GM12872 (cell line): ENCODE measurements around the gene CCL24.

Experiments used
- TF ChIP-seq, protein P1 (sequence below): IDR thresholded peaks from 3 replicates; pipeline ENCODE4 v1.5.1; 2011; ENCODE audit warnings: low read depth, mild to moderate bottlenecking, low read length, moderate library complexity; ENCODE audit not compliant: insufficient read depth

The CCL24 gene

DNA sequence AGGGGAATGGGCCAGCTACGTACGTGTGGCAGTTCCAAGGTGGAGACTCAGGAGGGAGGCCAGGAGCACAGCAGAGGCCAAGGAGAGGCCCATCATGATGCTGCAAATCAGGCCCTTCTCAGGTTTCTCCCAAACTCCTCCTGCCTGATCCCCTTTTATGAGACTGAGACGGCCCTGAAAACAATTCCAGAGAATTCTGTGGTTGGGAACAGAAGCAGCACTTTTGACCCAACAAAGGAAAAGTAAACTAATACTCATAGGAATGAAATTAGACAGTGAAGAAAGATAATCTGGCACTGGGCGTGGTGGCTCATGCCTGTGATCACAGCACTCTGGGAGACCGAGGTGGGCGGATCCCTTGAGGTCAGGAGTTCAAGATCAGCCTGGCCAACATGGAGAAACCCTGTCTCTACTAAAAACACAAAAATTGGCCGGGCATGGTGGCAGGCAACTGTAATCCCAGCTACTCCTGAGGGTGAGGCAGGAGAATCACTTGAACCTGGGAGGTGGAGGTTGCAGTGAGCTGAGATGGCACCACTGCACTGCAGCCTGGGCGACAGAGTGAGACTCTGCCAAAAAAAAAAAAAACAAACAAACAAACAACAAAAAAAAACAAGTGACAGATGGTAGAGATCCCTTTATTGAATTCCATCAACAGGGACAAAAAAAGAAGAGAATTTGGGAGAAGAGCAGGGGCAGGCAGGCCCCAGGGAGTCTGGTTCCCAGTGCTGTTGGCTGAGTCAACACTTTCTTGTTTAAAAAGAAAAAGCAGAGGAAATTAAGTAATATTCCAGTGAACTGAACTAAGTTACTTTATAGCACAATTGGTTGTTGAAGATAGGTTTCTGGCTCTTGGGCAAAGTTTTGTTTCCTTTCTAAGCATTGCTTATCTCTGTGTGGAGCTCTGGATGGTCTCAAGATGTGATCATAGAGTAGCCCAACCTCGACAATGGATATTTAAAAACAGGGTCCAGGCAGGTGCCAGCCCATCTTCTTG lies 41.2 kb downstream of the CCL24 start, which contains the start of gene CCL26:
TSS of gene CCL26 (minus strand) at position 131 of the 997 bp plus-strand sequence. CDS start at position 96, 35 bp downstream.
- TF ChIP-seq, protein P1, sequence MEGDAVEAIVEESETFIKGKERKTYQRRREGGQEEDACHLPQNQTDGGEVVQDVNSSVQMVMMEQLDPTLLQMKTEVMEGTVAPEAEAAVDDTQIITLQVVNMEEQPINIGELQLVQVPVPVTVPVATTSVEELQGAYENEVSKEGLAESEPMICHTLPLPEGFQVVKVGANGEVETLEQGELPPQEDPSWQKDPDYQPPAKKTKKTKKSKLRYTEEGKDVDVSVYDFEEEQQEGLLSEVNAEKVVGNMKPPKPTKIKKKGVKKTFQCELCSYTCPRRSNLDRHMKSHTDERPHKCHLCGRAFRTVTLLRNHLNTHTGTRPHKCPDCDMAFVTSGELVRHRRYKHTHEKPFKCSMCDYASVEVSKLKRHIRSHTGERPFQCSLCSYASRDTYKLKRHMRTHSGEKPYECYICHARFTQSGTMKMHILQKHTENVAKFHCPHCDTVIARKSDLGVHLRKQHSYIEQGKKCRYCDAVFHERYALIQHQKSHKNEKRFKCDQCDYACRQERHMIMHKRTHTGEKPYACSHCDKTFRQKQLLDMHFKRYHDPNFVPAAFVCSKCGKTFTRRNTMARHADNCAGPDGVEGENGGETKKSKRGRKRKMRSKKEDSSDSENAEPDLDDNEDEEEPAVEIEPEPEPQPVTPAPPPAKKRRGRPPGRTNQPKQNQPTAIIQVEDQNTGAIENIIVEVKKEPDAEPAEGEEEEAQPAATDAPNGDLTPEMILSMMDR = no peak

DNA sequence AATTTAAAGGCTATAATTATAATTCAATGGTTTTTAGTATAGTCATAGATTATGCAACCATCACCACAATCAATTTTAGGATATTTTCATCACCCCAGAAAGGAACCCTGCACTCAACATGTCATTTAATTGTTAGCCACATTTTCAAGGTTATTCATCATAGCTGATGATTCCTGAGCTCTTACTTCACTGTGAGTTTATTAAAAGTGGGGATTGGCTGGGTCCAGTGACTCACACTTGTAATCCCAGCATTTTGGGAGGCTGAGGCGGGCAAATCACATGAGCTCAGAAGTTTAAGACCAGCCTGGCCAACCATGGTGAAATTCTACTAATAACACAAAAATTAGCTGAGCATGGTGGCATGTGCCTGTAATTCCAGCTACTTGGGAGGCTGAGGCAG lies 42.4 kb downstream of the CCL24 start:
- TF ChIP-seq, protein P1 = no peak

DNA sequence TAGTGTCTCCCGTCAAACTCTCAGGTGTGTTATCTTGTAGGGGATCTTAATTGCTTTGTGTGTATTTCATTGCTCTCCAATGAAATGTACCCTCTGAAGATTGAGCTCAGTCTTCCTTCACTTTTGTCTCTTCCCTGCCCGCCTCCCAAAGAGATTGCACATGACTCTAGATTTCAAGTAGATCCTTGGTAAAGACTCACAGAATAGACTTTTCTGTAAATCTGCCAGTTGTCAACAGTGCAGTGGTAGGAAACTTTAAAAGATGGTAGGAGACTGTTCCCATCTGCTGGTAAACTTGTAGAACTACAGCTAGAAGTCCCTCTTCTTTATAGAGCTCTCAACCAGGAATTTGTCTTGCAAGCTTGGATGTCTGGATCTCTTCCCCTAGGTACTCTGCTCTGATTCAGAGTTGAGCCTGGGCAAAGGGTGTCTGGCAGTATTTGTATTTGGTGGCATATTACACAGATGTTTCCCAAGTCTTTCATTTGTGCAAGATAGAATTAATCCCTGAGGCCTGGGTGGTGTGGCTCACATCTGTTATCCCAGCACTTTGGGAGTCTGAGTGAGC lies 51.2 kb downstream of the CCL24 start:
- TF ChIP-seq, protein P1 = peak; percentile 80
